HFF-Myc (cell line): ENCODE data around the gene SOCS2.

Experiments
- DNase-seq: peaks from one replicate; pipeline ENCODE4 v3.0.0-alpha.2; 2011; ENCODE audit warnings: low read depth; ENCODE audit errors: extremely low read depth
- H3K4me3 ChIP-seq: replicated peaks from 2 replicates; pipeline ENCODE4 v1.5.1; 2011; ENCODE audit warnings: low read depth, mild to moderate bottlenecking, control low read depth, low read length
- TF ChIP-seq, protein P1 (sequence below): IDR thresholded peaks from 2 replicates; pipeline ENCODE4 v1.5.1; 2012; ENCODE audit warnings: mild to moderate bottlenecking, low read depth, low read length, control low read depth; ENCODE audit errors: missing control alignments

Gene SOCS2

DNA sequence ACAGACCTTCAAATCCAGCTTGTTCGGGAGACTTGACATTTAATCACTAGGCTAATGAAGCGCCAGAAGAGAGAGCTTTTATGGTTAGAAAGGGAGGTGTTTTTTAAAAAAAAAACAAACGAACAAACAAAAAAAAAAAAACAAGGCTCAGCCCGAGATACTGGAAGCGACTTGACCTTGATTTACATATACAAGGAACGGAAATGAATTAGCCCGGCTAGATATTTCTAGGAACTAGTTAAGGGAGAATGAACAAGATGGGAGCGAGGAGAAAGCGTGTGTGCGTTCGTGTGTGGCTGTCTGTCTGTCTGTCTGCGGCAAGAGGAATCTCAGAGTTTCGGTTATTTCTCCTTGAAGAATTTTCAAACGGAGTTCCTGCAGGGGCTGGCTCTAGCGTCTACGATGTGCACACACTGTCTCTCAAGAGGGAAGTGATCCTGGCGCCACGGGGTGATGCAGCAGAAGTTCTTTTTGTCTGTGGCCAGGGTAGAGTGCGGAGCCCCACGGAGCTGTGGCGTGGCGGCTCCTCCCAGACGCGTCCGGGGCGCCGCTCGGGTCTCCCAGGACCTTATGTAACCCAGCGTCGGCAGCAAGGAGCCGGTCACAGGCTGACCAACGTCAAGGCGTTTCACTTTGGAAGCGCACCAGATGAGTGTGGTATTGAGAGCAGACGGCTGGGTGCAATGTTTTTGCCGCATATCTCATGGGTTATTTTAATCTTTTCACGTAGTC is 18.8 kb downstream of the SOCS2 start:
- peak; percentile 45 for DNase-seq
- TF ChIP-seq, protein P1, sequence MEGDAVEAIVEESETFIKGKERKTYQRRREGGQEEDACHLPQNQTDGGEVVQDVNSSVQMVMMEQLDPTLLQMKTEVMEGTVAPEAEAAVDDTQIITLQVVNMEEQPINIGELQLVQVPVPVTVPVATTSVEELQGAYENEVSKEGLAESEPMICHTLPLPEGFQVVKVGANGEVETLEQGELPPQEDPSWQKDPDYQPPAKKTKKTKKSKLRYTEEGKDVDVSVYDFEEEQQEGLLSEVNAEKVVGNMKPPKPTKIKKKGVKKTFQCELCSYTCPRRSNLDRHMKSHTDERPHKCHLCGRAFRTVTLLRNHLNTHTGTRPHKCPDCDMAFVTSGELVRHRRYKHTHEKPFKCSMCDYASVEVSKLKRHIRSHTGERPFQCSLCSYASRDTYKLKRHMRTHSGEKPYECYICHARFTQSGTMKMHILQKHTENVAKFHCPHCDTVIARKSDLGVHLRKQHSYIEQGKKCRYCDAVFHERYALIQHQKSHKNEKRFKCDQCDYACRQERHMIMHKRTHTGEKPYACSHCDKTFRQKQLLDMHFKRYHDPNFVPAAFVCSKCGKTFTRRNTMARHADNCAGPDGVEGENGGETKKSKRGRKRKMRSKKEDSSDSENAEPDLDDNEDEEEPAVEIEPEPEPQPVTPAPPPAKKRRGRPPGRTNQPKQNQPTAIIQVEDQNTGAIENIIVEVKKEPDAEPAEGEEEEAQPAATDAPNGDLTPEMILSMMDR: no peak
- peak overlapping the region; percentile 48 for H3K4me3 ChIP-seq

GRCh38 chr12:93592641-93593406 is 20.3 kb downstream of the SOCS2 start:
- DNase-seq: no peak
- H3K4me3 ChIP-seq: no peak overlapping the region
- TF ChIP-seq, protein P1: no peak

DNA sequence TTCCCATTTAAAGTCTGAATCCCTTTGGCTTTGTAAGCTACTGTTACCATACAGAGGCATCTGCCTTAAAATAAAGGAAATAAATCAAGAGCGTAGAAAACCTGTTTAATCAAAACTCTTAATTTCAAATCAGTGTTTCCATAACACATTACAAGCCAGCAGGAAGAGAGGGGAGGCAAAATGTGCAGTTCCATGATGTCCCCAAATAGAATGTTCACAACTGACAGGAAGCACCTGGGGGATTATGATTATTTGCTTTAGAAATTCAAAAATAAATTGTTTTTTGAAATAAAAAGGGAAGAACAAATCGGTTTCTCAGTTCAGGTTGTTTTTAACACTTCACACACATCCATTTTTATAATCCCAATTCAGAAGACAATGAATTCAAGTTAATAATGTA is 21.4 kb downstream of the SOCS2 start:
- no peak for DNase-seq
- TF ChIP-seq, protein P1: no peak
- no peak overlapping the region for H3K4me3 ChIP-seq

DNA sequence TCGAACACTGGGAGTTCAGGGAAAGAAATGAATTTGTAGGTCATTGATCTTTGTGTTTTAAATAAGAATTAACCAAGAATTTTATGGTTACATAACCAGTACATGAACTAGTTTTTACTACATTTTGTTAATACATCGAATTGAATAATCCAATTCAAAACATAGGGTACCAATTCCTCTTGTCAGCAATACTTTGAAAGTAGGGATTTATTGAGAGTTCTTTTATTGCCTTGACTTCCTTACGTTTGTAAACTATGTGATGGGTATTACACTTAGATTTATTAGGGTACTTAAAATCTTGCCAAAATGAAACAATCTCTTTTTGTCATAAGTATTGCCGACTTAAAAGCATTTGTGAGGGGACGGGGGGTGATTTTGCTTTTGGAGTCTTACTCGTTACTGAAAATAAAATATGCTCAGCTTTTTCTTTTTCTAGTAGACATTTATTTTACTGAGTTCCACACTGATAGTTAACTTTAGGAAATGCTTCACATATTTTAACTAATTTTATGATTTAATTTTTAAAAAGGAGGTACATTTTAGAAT is 22.4 kb downstream of the SOCS2 start:
- DNase-seq: no peak
- TF ChIP-seq, protein P1: no peak
- no peak overlapping the region for H3K4me3 ChIP-seq

DNA sequence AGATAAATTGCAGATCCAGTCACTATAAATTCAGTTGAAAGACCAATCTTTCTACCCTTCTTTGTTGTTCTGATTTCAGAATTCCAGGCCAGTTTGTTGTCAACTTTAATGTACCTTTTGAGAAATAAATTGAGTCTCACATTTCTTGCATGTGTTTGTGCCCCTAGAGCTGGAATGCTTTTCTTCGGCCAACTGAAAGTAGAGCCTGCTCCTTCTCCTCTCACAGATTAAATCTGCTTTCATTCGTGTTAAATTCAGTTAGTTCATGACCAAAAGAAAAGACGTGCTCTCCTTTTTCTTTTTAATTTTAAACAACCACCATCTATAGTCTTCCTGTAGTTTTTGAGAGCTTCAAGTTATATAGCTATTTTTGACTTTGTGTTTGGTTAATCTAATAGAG is 22.9 kb downstream of the SOCS2 start:
- TF ChIP-seq, protein P1: no peak
- H3K4me3 ChIP-seq: no peak overlapping the region
- no peak for DNase-seq

DNA sequence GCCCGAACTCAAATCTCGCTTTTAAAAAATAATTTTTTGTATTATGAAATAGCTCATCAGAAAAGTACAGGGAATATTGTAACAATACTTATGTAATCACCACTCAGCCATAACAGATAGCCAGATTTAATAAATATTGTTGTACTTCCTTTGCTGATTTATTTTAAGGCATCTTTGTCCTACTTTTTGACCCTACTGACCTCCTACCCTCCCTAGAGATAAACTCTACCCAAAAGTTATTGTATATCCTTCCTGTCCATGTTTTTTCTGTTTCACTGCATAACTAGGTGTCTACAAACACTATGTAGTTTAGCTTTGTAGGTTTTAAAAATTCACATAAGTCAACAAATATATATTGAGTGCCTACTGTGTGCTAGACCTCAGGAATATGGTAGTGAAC is 25.1 kb downstream of the SOCS2 start:
- no peak for DNase-seq
- TF ChIP-seq, protein P1: no peak
- no peak overlapping the region for H3K4me3 ChIP-seq
